ENCODE results near the gene FIGNL1. TPM values are rescaled to one million over a fixed set of nuclear protein-coding genes. Genes with fewer than 3 reads are reported as not detected.

The FIGNL1 gene
- total RNA-seq, 1 experiment from 2014 or later: 23.6 TPM

- no peak for DNase-seq (ENCODE audit: low read depth)
- in situ Hi-C loops (cut with HindIII; ENCODE audit: low pct_unique_long_range_greater_than_20kb, low sequenced_read_pairs): no loop called here
Observed at GRCh38 chr7:50449501-50449880, 659 bp downstream of the FIGNL1 start.

- no peak for DNase-seq (ENCODE audit: low read depth)
- in situ Hi-C loops (cut with HindIII; ENCODE audit: low pct_unique_long_range_greater_than_20kb, low sequenced_read_pairs): no loop called here
Observed at GRCh38 chr7:50448823-50449222, 1.3 kb downstream of the FIGNL1 start.

- peak; percentile 61 for DNase-seq (ENCODE audit: low read depth)
- in situ Hi-C loops (cut with HindIII; ENCODE audit: low pct_unique_long_range_greater_than_20kb, low sequenced_read_pairs): no loop called here
Observed at GRCh38 chr7:50446542-50446960, 3.6 kb downstream of the FIGNL1 start.

- in situ Hi-C loops (cut with HindIII; ENCODE audit: low pct_unique_long_range_greater_than_20kb, low sequenced_read_pairs): no loop called here
- peak; percentile 11 for DNase-seq (ENCODE audit: low read depth)
Observed at GRCh38 chr7:50436133-50436806, 13.9 kb downstream of the FIGNL1 start.

GRCh38 chr7:50431722-50432305 is 18.3 kb downstream of the FIGNL1 start:
- DNase-seq (ENCODE audit: low read depth): no peak
- in situ Hi-C loops (cut with HindIII; ENCODE audit: low pct_unique_long_range_greater_than_20kb, low sequenced_read_pairs): no loop called here

- no peak for DNase-seq (ENCODE audit: low read depth)
Observed at GRCh38 chr7:50431316-50431715, 18.8 kb downstream of the FIGNL1 start.

GRCh38 chr7:50428911-50429310 is 21.2 kb downstream of the FIGNL1 start:
- in situ Hi-C loops (cut with HindIII; ENCODE audit: low pct_unique_long_range_greater_than_20kb, low sequenced_read_pairs): no loop called here
- no peak for DNase-seq (ENCODE audit: low read depth)

More at GRCh38 chr7:50431316-50431715, 18.8 kb downstream of the FIGNL1 start:
- in situ Hi-C loops (cut with HindIII; ENCODE audit: low pct_unique_long_range_greater_than_20kb, low sequenced_read_pairs): no loop called here

- no peak for DNase-seq (ENCODE audit: low read depth)
- in situ Hi-C loops (cut with HindIII; ENCODE audit: low pct_unique_long_range_greater_than_20kb, low sequenced_read_pairs): no loop called here
Observed at GRCh38 chr7:50427518-50427917, 22.6 kb downstream of the FIGNL1 start.

GRCh38 chr7:50426280-50427045 is 23.7 kb downstream of the FIGNL1 start:
- DNase-seq (ENCODE audit: low read depth): no peak
- in situ Hi-C loops (cut with HindIII; ENCODE audit: low pct_unique_long_range_greater_than_20kb, low sequenced_read_pairs): no loop called here

- in situ Hi-C loops (cut with HindIII; ENCODE audit: low pct_unique_long_range_greater_than_20kb, low sequenced_read_pairs): no loop called here
- no peak for DNase-seq (ENCODE audit: low read depth)
Observed at GRCh38 chr7:50425318-50425717, 24.8 kb downstream of the FIGNL1 start.

- DNase-seq (ENCODE audit: low read depth): no peak
- in situ Hi-C loops (cut with HindIII; ENCODE audit: low pct_unique_long_range_greater_than_20kb, low sequenced_read_pairs): no loop called here
Observed at GRCh38 chr7:50423860-50424259, 26.3 kb downstream of the FIGNL1 start.

- in situ Hi-C loops (cut with HindIII; ENCODE audit: low pct_unique_long_range_greater_than_20kb, low sequenced_read_pairs): no loop called here
- DNase-seq (ENCODE audit: low read depth): no peak
Observed at GRCh38 chr7:50422858-50423257, 27.3 kb downstream of the FIGNL1 start.

GRCh38 chr7:50421043-50421442 is 29.1 kb downstream of the FIGNL1 start:
- no peak for DNase-seq (ENCODE audit: low read depth)
- in situ Hi-C loops (cut with HindIII; ENCODE audit: low pct_unique_long_range_greater_than_20kb, low sequenced_read_pairs): no loop called here

GRCh38 chr7:50418526-50419290 is 31.4 kb downstream of the FIGNL1 start:
- in situ Hi-C loops (cut with HindIII; ENCODE audit: low pct_unique_long_range_greater_than_20kb, low sequenced_read_pairs): no loop called here
- no peak for DNase-seq (ENCODE audit: low read depth)

GRCh38 chr7:50418086-50418515 is 32.0 kb downstream of the FIGNL1 start:
- DNase-seq (ENCODE audit: low read depth): peak; percentile 65
- in situ Hi-C loops (cut with HindIII; ENCODE audit: low pct_unique_long_range_greater_than_20kb, low sequenced_read_pairs): no loop called here

GRCh38 chr7:50416527-50417182 is 33.5 kb downstream of the FIGNL1 start:
- in situ Hi-C loops (cut with HindIII; ENCODE audit: low pct_unique_long_range_greater_than_20kb, low sequenced_read_pairs): no loop called here

GRCh38 chr7:50415844-50416364 is 34.2 kb downstream of the FIGNL1 start:
- in situ Hi-C loops (cut with HindIII; ENCODE audit: low pct_unique_long_range_greater_than_20kb, low sequenced_read_pairs): no loop called here

More at GRCh38 chr7:50416527-50417182, 33.5 kb downstream of the FIGNL1 start:
- DNase-seq (ENCODE audit: low read depth): no peak

GRCh38 chr7:50413561-50413960 is 36.6 kb downstream of the FIGNL1 start:
- in situ Hi-C loops (cut with HindIII; ENCODE audit: low pct_unique_long_range_greater_than_20kb, low sequenced_read_pairs): no loop called here
- DNase-seq (ENCODE audit: low read depth): no peak

More at GRCh38 chr7:50415844-50416364, 34.2 kb downstream of the FIGNL1 start:
- DNase-seq (ENCODE audit: low read depth): no peak

Data from Caki2 (cell line).